Neutrophil (primary cell): ENCODE measurements around the gene ADAMTS13.

Experiments
- H3K27ac ChIP-seq: fragments of 200-600 bp; sonication (generic); 2 replicates; pipeline ENCODE4 v1.5.1; 2016; ENCODE audit warnings: mild to moderate bottlenecking, moderate library complexity
- H3K27me3 ChIP-seq: fragments of 200-600 bp; sonication (generic); 2 replicates; pipeline ENCODE4 v1.6.0; 2016; ENCODE audit warnings: mild to moderate bottlenecking
- H3K36me3 ChIP-seq: fragments of 200-600 bp; sonication (generic); 2 replicates; pipeline ENCODE4 v1.5.1; 2017
- H3K4me1 ChIP-seq, 2 experiments: fragments of 200-600 bp in 1 of 2; sonication (generic) in 1 of 2; 1 replicate in 1 of 2; 2 replicates in 1 of 2; pipeline versions ENCODE4 v1.5.1 to v1.6.1; 2013 to 2016; ENCODE audit warnings: low read depth in 1 of 2, low read length in 1 of 2, mild to moderate bottlenecking in 1 of 2, moderate library complexity in 1 of 2; ENCODE audit not compliant: control insufficient read depth in 1 of 2, insufficient read depth in 1 of 2
- H3K4me3 ChIP-seq, 2 experiments: fragments of 200-600 bp in 1 of 2; sonication (generic) in 1 of 2; 1 replicate in 1 of 2; 2 replicates in 1 of 2; pipeline ENCODE4 v1.5.1; 2013 to 2016; ENCODE audit warnings: low read depth in 1 of 2, low read length in 1 of 2, mild to moderate bottlenecking in 1 of 2, moderate library complexity in 1 of 2
- H3K9me3 ChIP-seq: fragments of 200-600 bp; sonication (generic); 2 replicates; pipeline ENCODE4 v1.5.1; 2016
- TF ChIP-seq, protein P1 (sequence below): fragments of 200-600 bp; sonication (generic); IDR thresholded peaks from 2 replicates; pipeline ENCODE4 v1.5.1; 2016; ENCODE audit warnings: antibody characterized with exemption

Gene ADAMTS13

DNA sequence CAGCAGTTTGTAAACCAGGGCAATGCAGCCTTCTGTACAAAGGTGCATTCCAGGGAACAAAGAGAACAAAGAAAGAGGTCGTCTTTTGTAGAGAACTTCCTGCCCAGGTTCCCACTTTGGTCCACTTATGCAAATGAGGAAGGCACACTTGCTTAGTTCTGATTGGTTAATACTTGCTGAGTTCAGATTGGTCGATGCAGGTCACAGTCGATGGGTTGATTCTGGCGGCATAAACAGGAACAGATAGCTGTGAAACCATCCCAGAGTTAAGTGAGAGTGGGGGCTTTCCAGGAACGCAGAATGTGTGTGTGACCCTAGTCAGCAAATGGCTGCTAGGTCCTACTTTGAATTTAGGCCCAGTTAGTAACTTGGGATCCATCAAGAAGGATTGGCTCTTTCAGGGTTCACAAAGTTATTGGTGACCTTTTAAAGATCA, 1.8 kb upstream of the ADAMTS13 start:
- no peaks in the 10 kb centered on the region for H3K9me3 ChIP-seq
- peaks cover 7% of the 10 kb centered on the region for H3K27me3 ChIP-seq
- no peak overlapping the region for H3K27ac ChIP-seq
- peaks cover 16 to 19% of the 10 kb centered on the region in 2 experiments for H3K4me1 ChIP-seq
- TF ChIP-seq, protein P1, sequence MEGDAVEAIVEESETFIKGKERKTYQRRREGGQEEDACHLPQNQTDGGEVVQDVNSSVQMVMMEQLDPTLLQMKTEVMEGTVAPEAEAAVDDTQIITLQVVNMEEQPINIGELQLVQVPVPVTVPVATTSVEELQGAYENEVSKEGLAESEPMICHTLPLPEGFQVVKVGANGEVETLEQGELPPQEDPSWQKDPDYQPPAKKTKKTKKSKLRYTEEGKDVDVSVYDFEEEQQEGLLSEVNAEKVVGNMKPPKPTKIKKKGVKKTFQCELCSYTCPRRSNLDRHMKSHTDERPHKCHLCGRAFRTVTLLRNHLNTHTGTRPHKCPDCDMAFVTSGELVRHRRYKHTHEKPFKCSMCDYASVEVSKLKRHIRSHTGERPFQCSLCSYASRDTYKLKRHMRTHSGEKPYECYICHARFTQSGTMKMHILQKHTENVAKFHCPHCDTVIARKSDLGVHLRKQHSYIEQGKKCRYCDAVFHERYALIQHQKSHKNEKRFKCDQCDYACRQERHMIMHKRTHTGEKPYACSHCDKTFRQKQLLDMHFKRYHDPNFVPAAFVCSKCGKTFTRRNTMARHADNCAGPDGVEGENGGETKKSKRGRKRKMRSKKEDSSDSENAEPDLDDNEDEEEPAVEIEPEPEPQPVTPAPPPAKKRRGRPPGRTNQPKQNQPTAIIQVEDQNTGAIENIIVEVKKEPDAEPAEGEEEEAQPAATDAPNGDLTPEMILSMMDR = no peak
- no peaks in the 10 kb centered on the region for H3K36me3 ChIP-seq
- no peak overlapping the region for H3K4me3 ChIP-seq

DNA sequence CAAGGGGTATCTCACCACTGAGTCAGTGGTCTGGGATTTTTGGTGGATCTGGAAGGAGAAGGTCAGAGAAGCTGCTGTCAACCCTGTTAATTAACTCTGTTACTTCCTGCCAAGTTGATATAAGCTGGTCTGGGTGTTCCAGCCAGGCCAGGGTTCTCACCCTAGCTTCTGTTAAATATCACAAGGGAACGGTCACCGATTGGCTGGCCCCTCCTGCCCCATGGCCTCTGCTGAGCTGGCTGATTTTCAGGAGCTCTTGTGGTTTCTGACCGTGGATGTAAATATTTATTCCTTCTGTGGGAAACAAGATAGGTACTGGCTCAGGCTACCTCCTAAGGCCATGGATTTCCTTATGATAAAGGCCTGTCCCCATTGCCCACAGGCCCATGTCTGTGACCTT, 1.0 kb downstream of the ADAMTS13 start:
- Histone ChIP-seq H3K4me1 (peaks cover 3 to 4% of the 10 kb centered on the region in 2 experiments), H3K9me3 (no peaks in the 10 kb centered on the region), H3K36me3 (no peaks in the 10 kb centered on the region), H3K4me3 (no peak overlapping the region), H3K27ac (no peak overlapping the region), H3K27me3 (peaks cover 35% of the 10 kb centered on the region)
- TF ChIP-seq, protein P1 = no peak

DNA sequence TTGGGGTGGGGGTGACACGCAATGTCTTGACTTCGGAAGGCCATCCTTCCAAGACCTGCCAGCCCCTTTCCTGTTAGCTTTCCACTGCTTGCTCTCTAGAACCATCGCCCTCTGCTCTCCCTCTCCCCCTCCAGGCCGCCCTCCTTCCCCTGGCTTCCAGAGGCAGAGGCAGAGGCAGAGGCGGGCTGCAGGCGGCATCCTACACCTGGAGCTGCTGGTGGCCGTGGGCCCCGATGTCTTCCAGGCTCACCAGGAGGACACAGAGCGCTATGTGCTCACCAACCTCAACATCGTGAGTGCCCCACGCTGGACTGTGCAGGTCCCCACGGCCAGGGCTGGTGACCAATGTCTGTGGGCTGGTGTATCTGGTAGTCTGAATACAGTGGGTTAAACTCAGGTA, 2.0 kb downstream of the ADAMTS13 start:
- TF ChIP-seq, protein P1 = no peak
- H3K9me3 ChIP-seq = no peaks in the 10 kb centered on the region
- no peak overlapping the region for H3K4me3 ChIP-seq
- no peaks in the 10 kb centered on the region for H3K36me3 ChIP-seq
- peaks cover 45% of the 10 kb centered on the region for H3K27me3 ChIP-seq
- H3K27ac ChIP-seq = no peak overlapping the region
- H3K4me1 ChIP-seq = no peaks in the 10 kb centered on the region

DNA sequence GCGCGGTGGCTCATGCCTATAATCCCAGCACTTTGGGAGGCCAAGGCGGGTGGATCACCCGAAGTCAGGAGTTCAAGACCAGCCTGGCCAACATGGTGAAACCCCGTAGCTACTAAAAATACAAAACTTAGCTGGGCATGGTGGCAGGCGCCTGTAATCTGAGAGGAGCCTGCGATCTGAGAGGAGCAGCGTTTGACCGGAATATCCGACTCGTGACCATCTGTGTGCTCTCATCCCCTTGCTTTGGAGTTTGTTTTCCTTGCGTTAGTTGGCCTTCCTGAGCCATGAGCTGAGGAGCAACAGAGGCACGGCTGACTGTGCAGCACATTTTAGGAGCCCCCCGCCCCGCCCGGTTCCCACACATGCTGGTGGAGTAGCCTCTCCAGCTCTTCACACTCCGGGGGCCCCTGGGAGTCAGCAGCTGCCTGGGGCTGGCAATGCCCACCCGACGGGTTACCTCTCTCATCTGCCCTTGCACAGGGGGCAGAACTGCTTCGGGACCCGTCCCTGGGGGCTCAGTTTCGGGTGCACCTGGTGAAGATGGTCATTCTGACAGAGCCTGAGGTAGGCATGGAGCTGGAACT, 3.0 kb downstream of the ADAMTS13 start:
- no peak overlapping the region for H3K27ac ChIP-seq
- no peaks in the 10 kb centered on the region for H3K36me3 ChIP-seq
- peaks cover 55% of the 10 kb centered on the region for H3K27me3 ChIP-seq
- TF ChIP-seq, protein P1 = no peak
- H3K4me3 ChIP-seq = no peak overlapping the region
- H3K9me3 ChIP-seq = no peaks in the 10 kb centered on the region
- H3K4me1 ChIP-seq = no peaks in the 10 kb centered on the region

DNA sequence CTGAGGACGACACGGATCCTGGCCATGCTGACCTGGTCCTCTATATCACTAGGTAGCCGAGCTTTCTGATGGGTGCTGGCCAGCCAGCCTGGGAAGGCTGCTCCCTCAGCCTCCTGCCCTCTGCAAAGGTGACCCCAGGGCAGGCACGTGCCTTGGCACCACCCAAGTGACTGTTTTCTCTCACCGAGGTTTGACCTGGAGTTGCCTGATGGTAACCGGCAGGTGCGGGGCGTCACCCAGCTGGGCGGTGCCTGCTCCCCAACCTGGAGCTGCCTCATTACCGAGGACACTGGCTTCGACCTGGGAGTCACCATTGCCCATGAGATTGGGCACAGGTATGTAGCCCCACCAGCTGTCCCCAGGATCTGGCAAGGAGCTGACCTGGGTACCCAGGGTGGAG, 3.8 kb downstream of the ADAMTS13 start:
- no peaks in the 10 kb centered on the region for H3K9me3 ChIP-seq
- TF ChIP-seq, protein P1 = no peak

More for the DNA sequence above, 3.8 kb downstream of the ADAMTS13 start:
- H3K27me3 ChIP-seq = peaks cover 58% of the 10 kb centered on the region
- H3K4me3 ChIP-seq = no peak overlapping the region
- no peaks in the 10 kb centered on the region for H3K36me3 ChIP-seq
- H3K27ac ChIP-seq = no peak overlapping the region
- no peaks in the 10 kb centered on the region for H3K4me1 ChIP-seq
